ENCODE data around the gene VSIR.

The VSIR gene

DNA sequence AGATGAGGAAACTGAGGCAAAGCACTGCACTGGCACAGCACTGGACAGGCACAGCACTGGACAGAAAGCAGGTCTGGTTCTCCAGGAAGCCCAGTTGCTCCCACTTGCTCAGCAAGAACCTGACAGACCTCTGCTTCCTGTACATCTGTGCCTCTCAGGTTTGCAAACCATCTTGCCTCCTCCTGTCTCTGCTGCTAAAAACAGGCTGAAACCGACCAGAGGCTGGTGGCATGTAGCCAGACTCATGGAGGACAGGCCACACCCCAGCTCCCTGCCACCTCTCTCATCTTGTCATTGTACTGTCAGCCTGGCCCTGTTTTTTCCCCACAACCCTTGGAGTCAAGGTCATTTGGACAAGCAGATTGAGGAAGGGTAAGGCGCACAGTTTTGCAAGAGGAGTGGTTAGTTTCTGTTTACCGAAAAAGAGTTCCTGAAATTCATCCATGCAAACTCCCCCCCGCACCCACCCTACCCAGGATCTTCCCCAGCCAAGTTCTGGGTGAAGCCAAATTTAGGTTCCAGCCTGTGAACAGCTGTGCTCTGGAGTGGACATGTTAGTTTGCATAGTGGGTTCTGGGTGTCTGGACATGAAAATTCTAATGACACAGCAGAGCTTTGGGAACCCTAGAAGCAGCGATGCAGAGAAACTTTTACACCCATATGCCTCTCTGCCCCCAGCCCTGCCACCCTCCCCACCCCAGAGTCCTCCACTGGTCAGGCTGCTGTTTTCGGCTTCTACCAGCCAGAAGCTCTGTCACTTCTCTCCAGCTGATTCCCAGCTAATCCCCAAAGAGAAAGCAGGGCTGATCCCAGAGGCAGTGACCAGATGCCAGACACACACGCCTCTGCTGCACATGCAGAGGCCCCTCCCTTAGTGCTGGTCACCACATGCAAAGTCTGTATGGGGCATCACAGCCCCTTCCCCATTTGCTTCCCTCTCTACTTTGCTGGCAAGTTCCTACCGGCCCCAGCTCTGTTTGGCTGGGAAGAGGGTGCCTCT lies 45.3 kb downstream of the VSIR start:
- peak in 1 of 2 donors; percentile 43 for DNase-seq (ENCODE audit: low read depth in 2 of 2)

DNA sequence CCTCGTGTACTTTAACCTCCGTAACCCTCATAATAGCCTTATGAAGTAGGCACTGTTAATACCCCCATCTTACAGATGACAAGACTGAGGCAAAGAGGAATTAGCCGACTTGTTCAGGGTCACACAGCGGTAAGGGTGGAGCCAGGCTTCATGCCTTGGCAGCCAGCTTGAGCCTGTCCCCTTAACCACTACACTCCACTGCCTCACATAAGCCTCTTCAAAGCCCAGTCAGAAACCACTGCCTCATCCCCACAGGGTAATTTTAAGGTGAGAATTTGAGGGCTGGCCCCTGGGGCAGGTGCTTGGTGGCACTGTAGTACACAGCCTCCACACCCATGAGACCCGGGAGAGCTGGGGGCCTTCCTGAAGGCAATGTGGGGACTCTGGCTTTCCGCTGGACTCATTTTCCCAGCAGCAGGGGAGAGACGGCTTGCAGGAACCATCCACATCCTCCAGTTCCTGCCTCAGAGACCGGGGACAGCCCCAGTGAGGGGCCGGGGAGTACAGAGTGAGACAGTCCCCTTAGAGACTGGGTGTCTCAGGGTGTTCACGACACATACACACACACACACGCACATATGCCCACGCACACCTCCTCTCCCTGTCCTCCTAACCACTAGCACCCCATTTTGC lies 46.1 kb downstream of the VSIR start:
- peak; percentile 45 for DNase-seq (ENCODE audit: low read depth in 2 of 2)

DNA sequence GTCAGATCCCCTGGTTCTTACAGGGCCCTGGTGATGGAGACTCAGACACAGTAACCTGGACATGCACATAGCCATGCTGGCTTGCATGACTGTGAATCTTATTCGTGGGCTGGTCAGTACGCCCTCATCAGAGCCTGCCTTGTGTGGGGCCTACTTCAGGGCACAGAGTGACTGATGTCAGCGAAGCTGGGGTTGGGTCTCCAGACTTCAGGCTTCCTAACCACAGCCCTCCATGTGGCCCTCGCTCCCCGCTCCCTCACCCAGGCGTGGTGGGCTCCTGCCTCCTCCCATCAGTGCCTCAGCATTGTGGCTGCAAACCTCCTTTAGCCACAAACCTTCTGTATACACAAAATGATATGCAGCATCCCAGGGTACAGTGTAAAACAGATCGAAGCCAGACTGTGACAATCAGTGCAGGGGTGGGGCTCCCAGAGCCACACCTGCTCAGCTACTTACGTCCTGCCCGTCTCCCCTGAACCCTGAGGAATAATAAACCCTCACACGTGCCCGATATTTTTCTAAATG lies 46.7 kb downstream of the VSIR start:
- peak in 1 of 2 donors; percentile 29 for DNase-seq (ENCODE audit: low read depth in 2 of 2)

DNA sequence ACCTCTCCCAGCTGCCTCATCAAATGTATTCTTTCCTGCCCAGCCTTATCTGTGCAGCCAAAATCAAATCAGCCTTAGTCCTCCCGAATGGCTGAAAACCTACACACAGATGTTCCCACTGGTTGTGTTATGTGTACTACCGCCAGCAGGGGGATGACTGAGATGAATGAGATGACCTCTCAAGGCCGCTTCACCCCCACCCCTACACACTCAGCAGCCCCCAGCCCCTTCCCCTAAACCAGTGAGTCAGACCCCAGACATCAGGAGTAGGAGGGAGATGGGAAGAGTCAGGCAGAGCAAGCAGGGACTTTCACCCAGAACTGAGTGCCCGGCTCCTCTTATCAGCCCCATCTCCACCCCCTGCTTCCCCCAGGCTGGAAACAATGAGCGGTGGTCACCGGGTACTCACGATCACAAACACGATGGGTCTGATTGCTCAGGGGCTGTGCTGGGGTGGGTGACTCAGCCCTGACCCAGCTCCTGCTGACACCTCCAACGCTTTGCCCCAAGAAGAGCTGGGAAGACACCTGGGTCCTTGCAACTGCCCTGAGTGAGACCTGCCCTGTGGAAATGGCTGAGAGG lies 47.2 kb downstream of the VSIR start:
- peak; percentile 63 to 75 for DNase-seq (ENCODE audit: low read depth in 2 of 2)

DNA sequence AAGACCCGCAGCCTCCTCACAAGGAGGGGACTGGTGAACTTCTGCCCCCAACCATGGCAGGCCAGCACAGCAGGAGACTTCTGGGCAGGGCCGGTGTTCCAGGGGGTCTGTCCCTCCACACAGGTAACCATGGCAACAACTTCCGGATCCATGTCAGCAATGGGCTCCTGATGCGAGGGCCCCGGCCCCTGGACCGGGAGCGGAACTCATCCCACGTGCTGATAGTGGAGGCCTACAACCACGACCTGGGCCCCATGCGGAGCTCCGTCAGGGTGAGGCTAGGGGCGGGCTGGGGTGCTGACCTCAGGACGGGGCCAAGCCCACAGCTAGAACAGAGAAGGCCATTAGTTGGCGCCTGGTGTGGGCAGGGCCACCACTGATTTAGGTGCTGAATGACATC lies 48.1 kb downstream of the VSIR start:
- no peak for DNase-seq (ENCODE audit: low read depth in 2 of 2)

DNA sequence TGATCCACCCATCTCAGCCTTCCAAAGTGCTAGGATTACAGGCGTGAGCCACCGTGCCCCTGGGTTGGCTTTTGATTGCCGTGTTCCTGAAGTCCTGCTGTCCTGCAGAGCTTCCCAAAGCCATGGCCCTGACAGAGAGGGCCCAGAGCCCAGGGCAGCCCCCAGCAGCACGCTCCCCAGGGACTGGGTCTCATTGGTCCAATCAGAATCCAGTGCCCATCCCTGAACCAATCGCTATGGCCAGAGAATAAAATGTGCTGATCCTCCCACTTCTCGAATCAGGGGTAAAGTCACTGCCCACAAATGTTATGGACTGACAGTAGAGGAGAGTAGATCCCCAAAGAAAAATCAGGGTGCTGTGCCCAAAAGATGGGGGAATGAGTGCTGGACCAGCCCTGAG lies 48.8 kb downstream of the VSIR start:
- no peak for DNase-seq (ENCODE audit: low read depth in 2 of 2)

DNA sequence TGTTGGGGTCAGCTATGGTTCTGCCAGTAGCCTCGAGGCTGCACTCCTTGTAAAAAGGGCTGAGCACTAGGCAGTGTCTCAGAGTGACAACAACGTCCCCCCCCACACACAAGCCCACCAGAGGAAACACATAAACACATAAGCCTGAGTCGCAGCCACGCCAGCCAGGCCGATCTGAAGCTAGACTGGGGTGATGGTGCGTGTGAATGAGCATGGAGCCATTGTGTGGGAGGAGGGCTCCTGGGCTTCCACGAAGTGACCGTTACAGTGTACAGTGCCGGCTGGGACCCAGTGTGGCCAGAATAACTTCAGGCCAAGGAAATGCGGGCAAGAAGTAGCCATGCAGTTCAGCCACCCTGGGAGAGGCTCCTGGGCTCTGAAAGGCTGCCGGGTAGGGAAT lies 50.0 kb downstream of the VSIR start:
- DNase-seq (ENCODE audit: low read depth in 2 of 2): no peak

DNA sequence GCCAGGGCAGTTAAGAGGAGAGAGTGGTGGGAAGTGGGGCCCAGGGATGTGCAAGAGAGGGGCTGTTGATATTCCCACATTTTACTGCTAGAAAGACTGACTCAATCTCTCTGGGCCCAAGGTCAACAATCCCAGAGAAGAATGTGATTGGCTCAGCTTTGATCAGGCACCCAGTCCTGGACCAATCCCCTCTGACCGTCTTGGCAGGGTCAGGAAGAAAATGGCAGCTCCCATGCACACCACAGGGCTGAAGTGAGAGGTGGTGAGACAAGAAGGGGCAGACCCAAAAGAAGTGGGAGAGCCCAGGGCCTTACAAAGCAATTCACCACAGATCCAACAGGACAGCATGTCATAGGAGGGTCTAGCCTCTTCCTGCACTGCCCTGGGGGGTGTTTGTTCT lies 50.5 kb downstream of the VSIR start:
- no peak for DNase-seq (ENCODE audit: low read depth in 2 of 2)

DNA sequence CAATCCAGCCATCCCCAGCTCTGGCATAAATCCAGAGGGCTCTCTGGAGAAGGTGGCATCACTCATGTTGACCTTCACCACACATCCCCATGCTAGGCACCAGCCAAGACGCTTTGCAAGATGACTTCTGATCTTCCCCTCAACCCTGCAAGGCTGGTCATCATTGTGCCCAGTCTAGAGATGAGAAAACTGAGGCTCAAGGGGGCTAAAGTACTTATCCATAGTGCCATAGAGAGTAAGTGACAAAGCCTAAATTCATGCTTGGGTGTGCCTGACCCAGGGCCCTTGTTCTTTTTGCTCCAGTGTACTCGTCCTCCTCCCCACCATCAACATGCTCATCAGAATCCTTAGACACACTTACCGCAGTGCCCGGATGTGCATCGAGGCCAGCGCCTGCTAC lies 52.0 kb downstream of the VSIR start:
- DNase-seq (ENCODE audit: low read depth in 2 of 2): no peak

DNA sequence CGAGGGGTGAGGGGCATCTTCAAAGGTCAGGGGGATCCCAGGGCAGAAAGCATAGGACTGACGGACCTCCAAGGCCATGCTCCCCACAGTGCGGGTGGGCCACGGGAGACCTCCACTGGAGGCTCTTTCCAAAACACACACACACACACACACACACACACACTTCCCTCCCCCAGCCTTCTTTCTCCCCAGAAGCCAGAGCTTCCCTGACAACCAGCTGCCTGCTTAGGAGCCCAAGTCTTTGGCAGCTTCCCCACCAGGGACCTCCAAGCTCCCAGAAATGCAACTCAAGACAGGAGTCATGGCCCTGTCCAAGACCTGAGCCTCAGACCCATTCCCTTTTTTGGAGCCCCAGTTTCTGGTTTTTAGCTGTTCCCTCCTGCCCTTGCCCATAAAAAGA lies 53.0 kb downstream of the VSIR start:
- DNase-seq (ENCODE audit: low read depth in 2 of 2): no peak

DNA sequence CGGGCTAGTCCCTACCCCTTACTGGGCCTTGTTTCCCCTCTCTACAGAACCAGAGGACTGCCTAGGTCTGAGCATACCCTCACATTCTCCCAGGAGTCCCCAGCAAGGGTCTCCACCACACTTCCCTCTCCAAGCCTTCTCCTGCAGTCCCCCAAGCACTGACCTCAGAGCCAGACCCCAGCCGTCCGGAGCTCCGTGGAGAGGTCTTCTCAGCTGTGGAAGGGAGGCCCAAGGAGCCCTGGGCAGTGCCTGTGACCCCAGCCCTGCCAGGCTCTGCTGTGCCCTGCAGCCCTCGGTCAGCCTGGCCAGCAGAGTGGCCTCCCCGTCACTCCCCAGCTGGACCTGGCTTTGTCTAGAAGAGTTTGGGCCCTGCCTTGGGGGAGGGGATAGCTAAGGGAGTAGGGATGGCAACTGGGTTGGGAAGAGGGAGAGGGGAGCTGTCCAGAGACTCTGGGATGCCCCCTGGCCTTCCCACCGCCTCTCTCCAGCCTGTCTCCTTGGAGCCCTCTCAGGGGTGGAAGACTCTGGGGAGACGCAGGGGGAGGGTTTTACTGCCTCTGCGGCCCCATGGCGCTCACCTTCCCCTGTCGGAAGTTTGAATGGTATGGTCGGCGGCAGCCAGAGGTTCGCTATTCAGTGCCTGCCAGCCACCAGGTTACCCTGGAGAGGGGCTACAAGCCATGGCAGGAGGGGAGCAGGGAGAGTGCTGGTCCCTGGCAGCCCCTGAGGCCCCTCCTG lies 53.7 kb downstream of the VSIR start, which contains the start of gene C10orf105:
TSS of gene C10orf105 (minus strand) at position 315 of the 738 bp plus-strand sequence. CDS start 3,441 bp downstream, outside the sequence.
- DNase-seq (ENCODE audit: low read depth in 2 of 2): no peak

DNA sequence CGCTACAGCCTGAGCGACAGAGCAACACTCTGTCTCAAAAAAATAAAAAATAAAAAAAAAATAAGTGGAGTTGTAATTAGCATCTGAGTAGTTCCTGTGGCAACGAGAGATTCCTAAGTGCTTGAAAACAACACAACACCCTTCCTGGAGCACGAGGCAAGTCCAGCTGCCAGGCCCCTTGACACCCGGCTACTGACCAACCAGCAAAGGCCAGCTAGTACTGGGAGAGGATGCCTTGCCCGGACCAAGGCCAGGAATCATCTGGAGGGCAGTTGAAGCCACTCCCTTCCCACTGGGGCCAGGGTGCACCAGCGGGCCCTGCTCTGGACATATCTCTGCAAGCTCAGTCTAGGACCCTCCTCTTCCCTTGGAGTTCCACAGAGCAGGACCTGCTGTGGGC lies 54.3 kb downstream of the VSIR start:
- no peak for DNase-seq (ENCODE audit: low read depth in 2 of 2)

DNA sequence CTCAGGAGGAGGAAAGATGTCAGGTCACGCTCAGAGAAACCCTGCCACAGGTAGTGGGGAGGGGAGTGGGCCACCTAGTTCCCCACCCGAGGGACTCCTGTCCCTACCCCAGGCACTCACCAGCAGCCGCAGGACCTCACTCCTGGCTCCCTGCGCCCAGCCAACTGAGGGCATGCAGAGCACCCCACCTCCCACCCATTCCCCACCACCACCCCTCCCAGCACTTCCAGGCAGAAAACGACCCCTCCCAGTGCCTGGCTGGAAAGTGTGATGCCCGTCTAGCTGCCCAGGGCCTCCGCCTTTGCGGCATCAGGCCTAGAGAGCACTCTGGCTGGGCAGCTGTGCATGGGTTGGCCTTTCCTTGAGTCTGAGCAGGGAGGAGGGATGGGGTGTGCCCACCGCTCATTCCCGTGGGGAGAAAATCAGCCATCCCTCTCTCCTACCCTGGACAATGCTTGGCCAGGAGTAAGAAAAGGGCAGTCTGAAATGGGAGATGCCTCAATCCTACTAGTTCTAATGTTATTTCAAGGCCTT lies 55.1 kb downstream of the VSIR start:
- no peak for DNase-seq (ENCODE audit: low read depth in 2 of 2)

DNA sequence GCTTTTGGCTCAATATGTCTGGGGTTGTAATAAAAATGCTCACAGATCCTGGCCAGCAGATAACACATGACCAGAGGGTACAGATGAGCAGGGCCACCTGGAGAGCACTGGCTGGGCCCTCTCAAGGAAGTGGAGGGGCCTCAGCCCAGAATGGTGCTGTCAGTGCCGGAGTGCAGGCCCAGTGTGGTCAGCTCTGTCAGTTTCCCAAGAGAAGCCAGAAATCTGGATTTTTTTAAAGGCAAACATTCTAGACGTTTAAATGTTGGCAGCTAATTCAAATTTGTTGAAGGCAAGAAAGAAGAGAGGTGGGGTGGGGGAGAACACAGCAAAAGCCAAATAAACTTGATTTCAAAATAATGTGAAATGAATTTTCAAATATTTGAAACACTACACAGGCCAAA lies 55.8 kb downstream of the VSIR start:
- no peak for DNase-seq (ENCODE audit: low read depth in 2 of 2)

DNA sequence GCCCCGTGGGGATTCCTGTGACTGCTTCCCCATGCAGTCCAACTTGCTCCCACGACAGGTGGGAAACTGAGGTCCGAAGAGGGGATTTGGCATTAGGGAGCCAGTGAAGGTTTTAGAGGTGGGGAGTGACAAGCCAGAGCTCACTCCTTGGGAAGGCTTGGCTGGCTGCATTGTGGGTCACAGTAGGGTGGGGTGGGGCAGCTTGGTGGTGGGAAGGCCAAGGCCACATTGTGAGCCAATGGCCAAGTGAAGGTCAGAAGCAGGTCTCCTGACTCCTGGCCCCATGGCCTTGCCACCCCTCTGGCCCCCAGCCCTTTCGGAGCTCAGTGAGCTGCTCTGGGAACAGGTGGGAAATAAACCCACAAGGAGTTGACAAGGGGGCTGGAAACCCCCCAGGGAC lies 56.3 kb downstream of the VSIR start:
- DNase-seq (ENCODE audit: low read depth in 2 of 2): no peak

DNA sequence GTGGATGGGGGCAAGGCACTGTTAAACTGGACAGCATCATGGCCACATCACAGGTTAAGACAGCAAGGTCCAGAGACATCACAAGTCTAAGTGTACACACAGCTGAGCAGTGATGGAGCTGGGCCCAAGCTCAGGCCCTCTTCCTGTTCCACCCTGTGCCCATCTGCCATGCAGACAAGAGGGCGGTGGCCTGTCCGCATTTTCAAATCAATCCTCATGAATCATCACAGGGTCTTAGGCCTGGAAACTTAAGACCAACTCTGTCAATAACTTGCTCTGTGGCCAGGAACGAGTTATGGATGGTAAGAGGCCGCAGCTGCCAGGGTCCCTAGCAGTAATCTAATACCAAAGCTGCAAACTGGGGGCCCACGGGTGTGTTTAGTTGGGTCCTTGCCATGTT lies 56.9 kb downstream of the VSIR start:
- DNase-seq (ENCODE audit: low read depth in 2 of 2): no peak

DNA sequence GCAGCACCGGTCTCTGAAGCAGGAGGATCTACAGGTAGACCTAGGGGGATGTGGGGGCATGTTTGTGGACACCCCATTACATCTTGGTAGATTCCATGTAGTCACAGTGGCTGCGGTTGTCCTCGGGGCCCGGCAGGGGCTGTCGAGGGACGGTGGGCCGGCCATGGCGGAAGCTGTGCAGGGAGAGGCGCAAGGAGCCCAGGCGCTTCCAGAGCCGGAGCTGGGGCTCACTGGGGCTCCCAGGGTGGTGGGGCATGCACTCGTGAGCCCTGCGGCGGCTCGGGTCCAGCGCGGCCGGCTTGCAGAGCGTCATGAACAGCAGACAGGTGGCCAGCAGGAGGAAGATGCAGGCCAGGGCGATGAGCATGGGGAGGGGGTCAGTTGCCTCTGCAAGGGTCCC lies 57.5 kb downstream of the VSIR start:
- DNase-seq (ENCODE audit: low read depth in 2 of 2): no peak

DNA sequence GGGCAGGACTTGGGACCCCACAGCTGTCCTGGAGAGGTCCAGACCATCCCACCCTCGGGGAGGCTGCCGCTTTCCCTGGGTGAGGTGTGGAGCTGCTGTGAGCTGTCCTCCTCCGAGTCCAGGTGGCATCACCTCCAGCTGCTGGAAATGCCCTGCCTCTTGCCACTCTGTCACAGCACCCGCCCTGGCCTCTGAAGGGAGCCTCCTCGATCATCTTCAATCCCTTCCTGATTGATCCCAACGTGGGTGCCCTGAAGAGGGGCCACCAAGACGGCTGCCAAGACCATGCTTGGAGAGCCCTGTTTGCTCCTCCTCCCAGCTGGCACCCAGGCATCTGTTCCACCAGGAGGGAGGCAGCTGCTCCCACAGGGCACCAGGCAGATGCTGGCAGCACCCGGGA lies 58.3 kb downstream of the VSIR start:
- no peak for DNase-seq (ENCODE audit: low read depth in 2 of 2)

DNA sequence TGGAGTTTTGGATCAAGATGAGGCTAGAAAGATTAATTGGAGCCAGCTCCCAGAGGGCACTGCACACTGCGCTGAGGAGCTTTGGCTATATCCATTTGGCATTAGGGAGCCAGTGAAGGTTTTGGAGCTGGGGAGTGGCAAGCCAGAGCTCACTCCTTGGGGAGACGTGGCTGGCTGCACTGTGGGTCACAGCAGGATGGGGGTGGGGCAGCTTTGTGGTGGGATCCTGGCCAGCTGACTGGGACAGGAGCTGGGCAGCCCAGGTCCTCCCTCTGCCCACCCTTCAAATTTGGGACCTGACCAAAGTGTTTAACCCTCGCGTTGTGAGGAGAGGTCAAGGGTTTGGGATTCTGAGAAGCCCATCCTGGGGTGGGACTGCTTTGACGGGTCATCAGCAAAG lies 58.7 kb downstream of the VSIR start:
- DNase-seq (ENCODE audit: low read depth in 2 of 2): no peak

DNA sequence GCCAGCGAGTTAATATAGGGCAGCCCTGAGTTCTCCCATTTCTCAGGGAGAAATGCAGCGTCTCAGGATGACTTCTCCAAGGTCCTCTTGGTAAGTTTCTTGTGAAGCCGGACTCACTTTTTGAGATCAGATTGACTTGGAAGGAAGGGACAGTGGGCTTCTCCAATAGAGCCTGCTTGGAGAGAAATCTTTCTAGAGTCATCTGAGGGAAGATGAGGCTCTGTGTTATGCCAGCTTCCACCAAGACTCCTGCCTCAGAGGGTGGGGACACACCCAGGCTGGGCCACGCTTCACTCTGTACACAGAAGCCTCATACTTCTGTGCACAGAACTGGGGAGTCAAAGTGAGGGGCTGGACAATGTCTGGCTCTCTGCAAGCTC lies 59.3 kb downstream of the VSIR start:
- no peak for DNase-seq (ENCODE audit: low read depth in 2 of 2)

Data from activated CD4-positive, alpha-beta T cell treated with anti-CD3 and anti-CD28 coated beads for 24 hours (primary cell).